SHP77 treated with DMSO at 0.1 percent for 48 hours (cell line): ENCODE results near the gene NRXN2.
"Not testable (repeated sequence)": the region's sequence is repeated elsewhere in the genome, so short reads cannot be mapped to it uniquely, and the experiment has no call there.

Source experiments
- DNase-seq: peaks from one replicate; lab custom pipeline; 2025; lab: John Stamatoyannopoulos, UW

Gene NRXN2

GRCh38 chr11:64605244-64605560 lies 117.8 kb downstream of the NRXN2 start:
- DNase-seq, result no peak

GRCh38 chr11:64604458-64605243 lies 118.3 kb downstream of the NRXN2 start:
- no peak for DNase-seq

GRCh38 chr11:64603411-64604110 lies 119.4 kb downstream of the NRXN2 start:
- no peak for DNase-seq

GRCh38 chr11:64602466-64603070 lies 120.4 kb downstream of the NRXN2 start:
- DNase-seq, result no peak

- no peak for DNase-seq
These were observed 121.2 kb downstream of the NRXN2 start for GRCh38 chr11:64601605-64602465.

GRCh38 chr11:64600281-64600992 lies 122.6 kb downstream of the NRXN2 start:
- DNase-seq, result no peak

GRCh38 chr11:64599698-64600211 lies 123.2 kb downstream of the NRXN2 start:
- no peak for DNase-seq

- no peak for DNase-seq
These were observed 124.0 kb downstream of the NRXN2 start for GRCh38 chr11:64598797-64599697.

GRCh38 chr11:64598106-64598796 lies 124.7 kb downstream of the NRXN2 start:
- no peak for DNase-seq

GRCh38 chr11:64597671-64598101 lies 125.3 kb downstream of the NRXN2 start:
- no peak for DNase-seq

- not testable (repeated sequence) for DNase-seq
These were observed 127.1 kb downstream of the NRXN2 start for GRCh38 chr11:64595922-64596321.

GRCh38 chr11:64594159-64594939 lies 128.6 kb downstream of the NRXN2 start:
- no peak for DNase-seq

GRCh38 chr11:64593156-64594105 lies 129.6 kb downstream of the NRXN2 start:
- no peak for DNase-seq

- no peak for DNase-seq
These were observed 130.3 kb downstream of the NRXN2 start for GRCh38 chr11:64592656-64593055.

GRCh38 chr11:64592234-64592615 lies 130.8 kb downstream of the NRXN2 start:
- no peak for DNase-seq

GRCh38 chr11:64591257-64592233 lies 131.5 kb downstream of the NRXN2 start:
- no peak for DNase-seq
